K562 (cell line): ENCODE results near the gene CAST. TPM values are rescaled to one million over a fixed set of nuclear protein-coding genes. Genes with fewer than 3 reads are reported as not detected.
A peak's percentile ranks its signal among the peaks of the same experiment; 100 is the strongest.

ENCODE experiments used
- ATAC-seq: fragments of 200-7000 bp; cut with Tn5 transposase; 3 replicates; pipeline ENCODE4 v1.9.1; 2020; ENCODE audit warnings: moderate library complexity
- BruUV-seq: library from RNA; stranded (reverse); fragments of 400-500 nt; replicated peaks from 2 replicates; lab custom pipeline; 2021; lab: Mats Ljungman, UMichigan
- CTCF ChIA-PET: fragments of 300-600 bp; formaldehyde crosslinking; extraction: SDS; loops from one replicate; lab custom pipeline; 2021; ENCODE audit warnings: low intra/inter-chr PET ratio; lab: Yijun Ruan, JAX
- POLR2A ChIA-PET: fragments of 300-600, 350-650 bp; sonication (Branson Sonifier 250); formaldehyde crosslinking; extraction: SDS; loops from one replicate; lab custom pipeline; 2021; ENCODE audit warnings: antibody characterized with exemption, inconsistent platforms; lab: Yijun Ruan, JAX
- DNase-seq, 4 experiments: peaks; one replicate each; pipeline versions ENCODE4 v3.0.0 to v3.0.0-alpha.2; 2011 to 2018; ENCODE audit warnings: low spot score in 3 of 4, mixed read lengths in 3 of 4; ENCODE audit errors: extremely low read depth in 1 of 4
- FAIRE-seq: peaks from 2 replicates; lab custom pipeline; 2011; peaks lifted over from hg19 to GRCh38; lab: Jason Lieb, UNC
- H2AFZ ChIP-seq: 2 replicates; pipeline ENCODE4 v1.6.0; 2011; ENCODE audit warnings: low read depth, low read length, control low read depth, inconsistent platforms
- H3K27ac ChIP-seq: fragments of 200-600 bp; 3 replicates; pipeline ENCODE4 v1.8.0; 2011; ENCODE audit warnings: low read depth, mild to moderate bottlenecking, control low read depth, inconsistent platforms, low read length, moderate library complexity, mixed read lengths; ENCODE audit errors: extremely low read depth
- H3K27me3 ChIP-seq, 2 experiments: fragments of 300-600 bp in 1 of 2; 2 replicates in 1 of 2; 3 replicates in 1 of 2; pipeline versions ENCODE4 v1.6.0 to v1.8.0; 2011; ENCODE audit warnings: inconsistent platforms in 2 of 2, low read length in 2 of 2, mild to moderate bottlenecking in 1 of 2, mixed read lengths in 1 of 2, moderate library complexity in 1 of 2; ENCODE audit not compliant: control insufficient read depth in 2 of 2, insufficient read depth in 2 of 2
- H3K36me3 ChIP-seq: fragments of 300-600 bp; 3 replicates; pipeline ENCODE4 v1.8.0; 2011; ENCODE audit warnings: mild to moderate bottlenecking, low read length, inconsistent platforms; ENCODE audit not compliant: control insufficient read depth, insufficient read depth
- H3K4me1 ChIP-seq, 2 experiments: fragments of 200-600 bp in 1 of 2; replicated peaks in 1 of 2; 2 replicates in 1 of 2; 3 replicates in 1 of 2; pipeline versions ENCODE4 v1.5.1 to v1.8.0; 2011; ENCODE audit warnings: inconsistent platforms in 2 of 2, low read length in 2 of 2, mild to moderate bottlenecking in 1 of 2, mixed read lengths in 1 of 2, moderate library complexity in 1 of 2; ENCODE audit not compliant: control insufficient read depth in 2 of 2, insufficient read depth in 2 of 2
- H3K4me2 ChIP-seq: 2 replicates; pipeline ENCODE4 v1.6.1; 2011; ENCODE audit warnings: low read length, control low read depth, inconsistent platforms, mixed read lengths; ENCODE audit not compliant: insufficient read depth
- H3K4me3 ChIP-seq: fragments of 200-600 bp; sonication (generic), shearing (Covaris generic); 2 replicates; pipeline ENCODE4 v1.5.1; 2016; ENCODE audit warnings: control low read depth, inconsistent platforms
- H3K79me2 ChIP-seq: fragments of 200-600 bp; 3 replicates; pipeline ENCODE4 v1.8.0; 2011; ENCODE audit warnings: low read length, inconsistent platforms; ENCODE audit not compliant: control insufficient read depth, insufficient read depth
- H3K9ac ChIP-seq, 2 experiments: 2 replicates each; pipeline versions ENCODE4 v1.6.0 to v1.6.1; 2011; ENCODE audit warnings: low read depth in 2 of 2, low read length in 2 of 2, control low read depth in 1 of 2, inconsistent platforms in 1 of 2, mild to moderate bottlenecking in 1 of 2, mixed read lengths in 1 of 2; ENCODE audit not compliant: insufficient read depth in 1 of 2
- H3K9me1 ChIP-seq: one replicate; pipeline ENCODE4 v1.6.0; 2011; ENCODE audit warnings: inconsistent platforms, mild to moderate bottlenecking, low read length, moderate library complexity; ENCODE audit not compliant: control insufficient read depth, insufficient read depth
- H3K9me3 ChIP-seq: replicated peaks from 2 replicates; pipeline ENCODE4 v1.5.1; 2011; ENCODE audit warnings: low read depth, low read length, inconsistent platforms; ENCODE audit not compliant: control insufficient read depth, insufficient read depth
- H4K20me1 ChIP-seq: replicated peaks from 2 replicates; pipeline ENCODE4 v1.6.1; 2011; ENCODE audit warnings: low read length, inconsistent platforms, mixed read lengths; ENCODE audit not compliant: control insufficient read depth, insufficient read depth
- BRF1 ChIP-seq: IDR thresholded peaks from 3 replicates; pipeline ENCODE4 v1.6.1; 2011; ENCODE audit warnings: borderline replicate concordance, mild to moderate bottlenecking; ENCODE audit not compliant: insufficient read length; ENCODE audit errors: extremely low read depth
- CBX2 ChIP-seq: fragments of 200-600 bp; sonication (generic); IDR thresholded peaks from one replicate; pipeline ENCODE4 v1.6.1; 2012; ENCODE audit warnings: mild to moderate bottlenecking, low read length, inconsistent platforms; ENCODE audit not compliant: insufficient read depth, poor library complexity, severe bottlenecking
- ERF ChIP-seq: fragments of 450-650 bp; formaldehyde crosslinking; IDR thresholded peaks from 2 replicates; pipeline ENCODE4 v1.4.0; 2020; ENCODE audit warnings: mild to moderate bottlenecking, mixed read lengths
- FOSL1 ChIP-seq: fragments of 200-800 bp; sonication (Bioruptor generic); conservative IDR thresholded peaks from 2 replicates; pipeline ENCODE4 v1.6.1; 2016; ENCODE audit warnings: missing genetic modification characterization, missing compliant biosample characterization
- FOXA3 ChIP-seq, 2 experiments: fragments of 450-650 bp in 1 of 2; sonication (generic) in 1 of 2; formaldehyde crosslinking; IDR thresholded peaks in 1 of 2; conservative IDR thresholded peaks in 1 of 2; 2 replicates each; pipeline versions ENCODE4 v1.4.0 to v1.8.0; 2020 to 2022; ENCODE audit warnings: mild to moderate bottlenecking in 2 of 2, missing genetic modification reagents in 1 of 2
- FOXJ2 ChIP-seq: fragments of 200-800 bp; sonication (Bioruptor generic); IDR thresholded peaks from 2 replicates; pipeline ENCODE4 v1.6.1; 2016; ENCODE audit warnings: missing genetic modification characterization, missing compliant biosample characterization
- JUN ChIP-seq, 2 experiments: sonication (generic) in 1 of 2; formaldehyde crosslinking in 1 of 2; IDR thresholded peaks; 2 replicates each; pipeline versions ENCODE4 v1.6.1 to v1.8.0; 2012 to 2022; ENCODE audit warnings: borderline replicate concordance in 2 of 2, mild to moderate bottlenecking in 2 of 2, improper control_type of control experiment in 1 of 2, low read depth in 1 of 2, low read length in 1 of 2, missing genetic modification reagents in 1 of 2
- MYBL2 ChIP-seq, 2 experiments: fragments of 450-650 bp in 1 of 2; sonication (generic) in 1 of 2; formaldehyde crosslinking in 1 of 2; IDR thresholded peaks; 2 replicates each; pipeline versions ENCODE4 v1.6.1 to v1.8.1; 2017 to 2022; ENCODE audit warnings: borderline replicate concordance in 1 of 2, inconsistent platforms in 1 of 2, low read depth in 1 of 2, mild to moderate bottlenecking in 1 of 2, missing genetic modification reagents in 1 of 2, moderate library complexity in 1 of 2
- PHB2 ChIP-seq: fragments of 450-650 bp; IDR thresholded peaks from 2 replicates; pipeline ENCODE4 v1.6.1; 2017; ENCODE audit warnings: low read depth
- PTRF ChIP-seq: fragments of 450-650 bp; IDR thresholded peaks from 2 replicates; pipeline ENCODE4 v1.6.1; 2016; ENCODE audit warnings: mild to moderate bottlenecking, missing genetic modification characterization, missing compliant biosample characterization
- RBM15 ChIP-seq: fragments of 200-400 bp; formaldehyde crosslinking; IDR thresholded peaks from 2 replicates; pipeline ENCODE4 v1.6.1; 2018; ENCODE audit warnings: mild to moderate bottlenecking, low read length, moderate library complexity; ENCODE audit not compliant: insufficient read depth
- RHOXF2B ChIP-seq: fragments of 250-450 bp; sonication (Bioruptor Pico); conservative IDR thresholded peaks from 2 replicates; pipeline ENCODE4 v1.5.1; 2021
- SOX6 ChIP-seq: fragments of 450-650 bp; IDR thresholded peaks from 2 replicates; pipeline ENCODE4 v1.6.1; 2014; ENCODE audit warnings: mild to moderate bottlenecking
- ZNF174 ChIP-seq: fragments of 250-450 bp; sonication (Bioruptor Pico); IDR thresholded peaks from 2 replicates; pipeline ENCODE4 v1.4.0; 2020; ENCODE audit warnings: mild to moderate bottlenecking
- ZNF639 ChIP-seq, 2 experiments: fragments of 200-800 bp in 1 of 2; sonication (Bioruptor generic) in 1 of 2; sonication (generic) in 1 of 2; formaldehyde crosslinking in 1 of 2; IDR thresholded peaks in 1 of 2; conservative IDR thresholded peaks in 1 of 2; 2 replicates each; pipeline versions ENCODE4 v1.5.0 to v1.6.1; 2016 to 2020; ENCODE audit warnings: missing compliant biosample characterization in 1 of 2, missing genetic modification characterization in 1 of 2, missing genetic modification reagents in 1 of 2
- ZNF766 ChIP-seq: fragments of 200-800 bp; sonication (Bioruptor generic); conservative IDR thresholded peaks from 2 replicates; pipeline ENCODE4 v1.6.1; 2016; ENCODE audit warnings: missing genetic modification characterization, missing compliant biosample characterization
- WGBS: fragments of 100-300 bp; shearing (Covaris generic); methylation state at CpG from one replicate; pipeline ENCODE4 v1.1.6; 2016; ENCODE audit warnings: low coverage, mixed read lengths; ENCODE audit not compliant: insufficient coverage; ENCODE audit errors: missing lambda C conversion rate; 5-methylcytosine and 5-hydroxymethylcytosine counted together
- in situ Hi-C: fragments of 300-500 bp; cut with MboI; formaldehyde crosslinking; loops from 4 replicates; pipeline ENCODE4 v1.15.0; 2018; ENCODE audit warnings: inconsistent platforms, mixed read lengths
- intact Hi-C: fragments of 100-400 bp; cut with micrococcal nuclease; formaldehyde crosslinking; loops from 2 replicates; pipeline ENCODE4 v1.14.2; 2022
- polyA plus RNA-seq, 8 experiments: library from polyadenylated mRNA; depleted of rRNA in 4 of 8; stranded (reverse) in 5 of 8; unstranded in 3 of 8; fragments of >200 nt; fragmentation: Nextera tagmentation in 2 of 8; fragmentation: Illumina TruSeq in 1 of 8; extraction: Ambion mirVana in 2 of 8; extraction: Trizol in 1 of 8; gene quantifications; 2 replicates each; pipeline versions ENCODE4 v1.2.1 to v1.2.3, GENCODE V29; 2011 to 2014; ENCODE audit warnings: inconsistent platforms in 1 of 8, missing spikeins in 1 of 8
- total RNA-seq, 7 experiments: library from RNA; depleted of rRNA in 6 of 7; stranded (reverse); fragments of >200 nt in 6 of 7; fragmentation: Illumina TruSeq in 2 of 7; extraction: Trizol in 2 of 7; gene quantifications; 2 replicates each; pipeline versions ENCODE4 v1.2.1 to v1.2.3, GENCODE V29; 2011 to 2021; ENCODE audit warnings: low replicate concordance in 1 of 7
- TF ChIP-seq, protein P1 (sequence below), 2 experiments: fragments of 450-650 bp; conservative IDR thresholded peaks; 2 replicates each; pipeline ENCODE4 v1.6.1; 2017; ENCODE audit warnings: mild to moderate bottlenecking in 2 of 2, moderate library complexity in 2 of 2

The CAST gene
- total and polyA plus RNA-seq, 9 of the 15 experiments (the other 6 are each of a cell fraction or from before 2014, with no cell fraction given) = 55.5 to 136 (median 86.1) TPM

GRCh38 chr5:96823900-96824380 lies 161.8 kb downstream of the CAST start:
- Histone ChIP-seq H3K79me2 (no peaks in the 10 kb centered on the region), H3K27ac (no peak overlapping the region), H4K20me1 (no peaks in the 10 kb centered on the region), H3K27me3 (no peaks in the 10 kb centered on the region), H3K36me3 (no peaks in the 10 kb centered on the region), H3K4me3 (no peak overlapping the region), H2AFZ (no peak overlapping the region), H3K9me1 (no peaks in the 10 kb centered on the region), H3K4me2 (no peak overlapping the region), H3K9ac (no peak overlapping the region), H3K4me1 (no peaks in the 10 kb centered on the region), H3K9me3 (no peaks in the 10 kb centered on the region)
- DNase-seq (no peak), FAIRE-seq (no peak), ATAC-seq (peak; percentile 58; the same call in 1 of the 3 replicates)
- POLR2A ChIA-PET = interaction anchor here (1.5 kb wide), 1 partner anchor 9 kb away, joined by 3 read pairs; no protein-coding TSS in a partner anchor
- in situ Hi-C loops = no loop called here
- no TSS peak for BruUV-seq
- intact Hi-C loops = no loop called here
- 0% methylated on average over 2 of the region's 2 CpGs for WGBS
- CTCF ChIA-PET = no interaction called here
- TF ChIP-seq ZNF174 (CRISPR knock-in tag) (no peak), FOXA3 (CRISPR knock-in tag; conservative IDR thresholded peaks at IDR 0.05 in 1 of 2, IDR thresholded peaks at IDR 0.05 in 1 of 2) (0 out of 4 replicates have a peak, but pooled peaks of 1 of the 2 experiments have one; percentile 9), ZNF639 (CRISPR knock-in tag; conservative IDR thresholded peaks at IDR 0.05 in 1 of 2, IDR thresholded peaks at IDR 0.05 in 1 of 2) (0 out of 4 replicates have a peak, but pooled peaks of 1 of the 2 experiments have one; percentile 32), MYBL2 (IDR thresholded peaks at IDR 0.05; ENCODE audit: low read depth) (no peak), MYBL2 (CRISPR knock-in tag; IDR thresholded peaks at IDR 0.05; ENCODE audit: borderline replicate concordance) (no peak), FOXJ2 (peak; percentile 98), SOX6 (peak; percentile 26; the same call in 1 of the 2 replicates), CBX2 (no peak), ERF (CRISPR knock-in tag) (no peak), RHOXF2B (CRISPR knock-in tag) (no peak), FOSL1 (peak; percentile 80), PHB2 (no peak), RBM15 (no peak), ZNF766 (0 out of 2 replicates have a peak, but pooled peaks have one; percentile 44), BRF1 (no peak), PTRF (tag) (no peak), JUN (IDR thresholded peaks at IDR 0.05; ENCODE audit: borderline replicate concordance, low read depth, low read length) (0 out of 2 replicates have a peak, but pooled peaks have one; percentile 11), JUN (CRISPR knock-in tag; IDR thresholded peaks at IDR 0.05; ENCODE audit: borderline replicate concordance) (no peak)
- TF ChIP-seq, protein P1, sequence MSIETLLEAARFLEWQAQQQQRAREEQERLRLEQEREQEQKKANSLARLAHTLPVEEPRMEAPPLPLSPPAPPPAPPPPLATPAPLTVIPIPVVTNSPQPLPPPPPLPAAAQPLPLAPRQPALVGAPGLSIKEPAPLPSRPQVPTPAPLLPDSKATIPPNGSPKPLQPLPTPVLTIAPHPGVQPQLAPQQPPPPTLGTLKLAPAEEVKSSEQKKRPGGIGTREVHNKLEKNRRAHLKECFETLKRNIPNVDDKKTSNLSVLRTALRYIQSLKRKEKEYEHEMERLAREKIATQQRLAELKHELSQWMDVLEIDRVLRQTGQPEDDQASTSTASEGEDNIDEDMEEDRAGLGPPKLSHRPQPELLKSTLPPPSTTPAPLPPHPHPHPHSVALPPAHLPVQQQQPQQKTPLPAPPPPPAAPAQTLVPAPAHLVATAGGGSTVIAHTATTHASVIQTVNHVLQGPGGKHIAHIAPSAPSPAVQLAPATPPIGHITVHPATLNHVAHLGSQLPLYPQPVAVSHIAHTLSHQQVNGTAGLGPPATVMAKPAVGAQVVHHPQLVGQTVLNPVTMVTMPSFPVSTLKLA (conservative IDR thresholded peaks at IDR 0.05) = no peak
